K562 (cell line): ENCODE measurements around the gene NYAP1. TPM values are rescaled to one million over a fixed set of nuclear protein-coding genes. Genes with fewer than 3 reads are reported as not detected.

Source experiments
- ATAC-seq: fragments of 200-7000 bp; cut with Tn5 transposase; 3 replicates; pipeline ENCODE4 v1.9.1; 2020; ENCODE audit warnings: moderate library complexity
- BruUV-seq: library from RNA; stranded (reverse); fragments of 400-500 nt; replicated peaks from 2 replicates; lab custom pipeline; 2021; lab: Mats Ljungman, UMichigan
- CTCF ChIA-PET: fragments of 300-600 bp; formaldehyde crosslinking; extraction: SDS; loops from one replicate; lab custom pipeline; 2021; ENCODE audit warnings: low intra/inter-chr PET ratio; lab: Yijun Ruan, JAX
- POLR2A ChIA-PET: fragments of 300-600, 350-650 bp; sonication (Branson Sonifier 250); formaldehyde crosslinking; extraction: SDS; loops from one replicate; lab custom pipeline; 2021; ENCODE audit warnings: antibody characterized with exemption, inconsistent platforms; lab: Yijun Ruan, JAX
- DNase-seq, 4 experiments: peaks; one replicate each; pipeline versions ENCODE4 v3.0.0 to v3.0.0-alpha.2; 2011 to 2018; ENCODE audit warnings: low spot score in 3 of 4, mixed read lengths in 3 of 4; ENCODE audit errors: extremely low read depth in 1 of 4
- FAIRE-seq: peaks from 2 replicates; lab custom pipeline; 2011; peaks lifted over from hg19 to GRCh38; lab: Jason Lieb, UNC
- H2AFZ ChIP-seq: 2 replicates; pipeline ENCODE4 v1.6.0; 2011; ENCODE audit warnings: low read depth, low read length, control low read depth, inconsistent platforms
- H3K27ac ChIP-seq: fragments of 200-600 bp; 3 replicates; pipeline ENCODE4 v1.8.0; 2011; ENCODE audit warnings: low read depth, mild to moderate bottlenecking, control low read depth, inconsistent platforms, low read length, moderate library complexity, mixed read lengths; ENCODE audit errors: extremely low read depth
- H3K27me3 ChIP-seq, 2 experiments: fragments of 300-600 bp in 1 of 2; 2 replicates in 1 of 2; 3 replicates in 1 of 2; pipeline versions ENCODE4 v1.6.0 to v1.8.0; 2011; ENCODE audit warnings: inconsistent platforms in 2 of 2, low read length in 2 of 2, mild to moderate bottlenecking in 1 of 2, mixed read lengths in 1 of 2, moderate library complexity in 1 of 2; ENCODE audit not compliant: control insufficient read depth in 2 of 2, insufficient read depth in 2 of 2
- H3K36me3 ChIP-seq: fragments of 300-600 bp; 3 replicates; pipeline ENCODE4 v1.8.0; 2011; ENCODE audit warnings: mild to moderate bottlenecking, low read length, inconsistent platforms; ENCODE audit not compliant: control insufficient read depth, insufficient read depth
- H3K4me1 ChIP-seq, 2 experiments: fragments of 200-600 bp in 1 of 2; replicated peaks in 1 of 2; 2 replicates in 1 of 2; 3 replicates in 1 of 2; pipeline versions ENCODE4 v1.5.1 to v1.8.0; 2011; ENCODE audit warnings: inconsistent platforms in 2 of 2, low read length in 2 of 2, mild to moderate bottlenecking in 1 of 2, mixed read lengths in 1 of 2, moderate library complexity in 1 of 2; ENCODE audit not compliant: control insufficient read depth in 2 of 2, insufficient read depth in 2 of 2
- H3K4me2 ChIP-seq: 2 replicates; pipeline ENCODE4 v1.6.1; 2011; ENCODE audit warnings: low read length, control low read depth, inconsistent platforms, mixed read lengths; ENCODE audit not compliant: insufficient read depth
- H3K4me3 ChIP-seq: fragments of 200-600 bp; sonication (generic), shearing (Covaris generic); 2 replicates; pipeline ENCODE4 v1.5.1; 2016; ENCODE audit warnings: control low read depth, inconsistent platforms
- H3K79me2 ChIP-seq: fragments of 200-600 bp; 3 replicates; pipeline ENCODE4 v1.8.0; 2011; ENCODE audit warnings: low read length, inconsistent platforms; ENCODE audit not compliant: control insufficient read depth, insufficient read depth
- H3K9ac ChIP-seq, 2 experiments: 2 replicates each; pipeline versions ENCODE4 v1.6.0 to v1.6.1; 2011; ENCODE audit warnings: low read depth in 2 of 2, low read length in 2 of 2, control low read depth in 1 of 2, inconsistent platforms in 1 of 2, mild to moderate bottlenecking in 1 of 2, mixed read lengths in 1 of 2; ENCODE audit not compliant: insufficient read depth in 1 of 2
- H3K9me1 ChIP-seq: one replicate; pipeline ENCODE4 v1.6.0; 2011; ENCODE audit warnings: inconsistent platforms, mild to moderate bottlenecking, low read length, moderate library complexity; ENCODE audit not compliant: control insufficient read depth, insufficient read depth
- H3K9me3 ChIP-seq: replicated peaks from 2 replicates; pipeline ENCODE4 v1.5.1; 2011; ENCODE audit warnings: low read depth, low read length, inconsistent platforms; ENCODE audit not compliant: control insufficient read depth, insufficient read depth
- H4K20me1 ChIP-seq: replicated peaks from 2 replicates; pipeline ENCODE4 v1.6.1; 2011; ENCODE audit warnings: low read length, inconsistent platforms, mixed read lengths; ENCODE audit not compliant: control insufficient read depth, insufficient read depth
- KAT2B ChIP-seq: IDR thresholded peaks from one replicate; pipeline ENCODE4 v1.6.1; 2012; ENCODE audit warnings: low read depth, mild to moderate bottlenecking, control low read depth, inconsistent platforms, low read length, moderate library complexity
- KHSRP ChIP-seq: fragments of 450-650 bp; IDR thresholded peaks from 2 replicates; pipeline ENCODE4 v1.6.1; 2017
- MXI1 ChIP-seq: IDR thresholded peaks from 2 replicates; pipeline ENCODE4 v1.6.1; 2011; ENCODE audit warnings: low read depth, mild to moderate bottlenecking, improper control_type of control experiment, low read length
- POLR2H ChIP-seq: IDR thresholded peaks from 2 replicates; pipeline ENCODE4 v1.6.1; 2016; ENCODE audit warnings: missing genetic modification characterization, low read depth, mild to moderate bottlenecking, control low read depth, missing compliant biosample characterization, moderate library complexity
- PRPF4 ChIP-seq: fragments of 200-400 bp; formaldehyde crosslinking; IDR thresholded peaks from one replicate; pipeline ENCODE4 v1.6.1; 2017; ENCODE audit warnings: low read length, low read depth, mild to moderate bottlenecking; ENCODE audit not compliant: insufficient read depth, poor library complexity, severe bottlenecking
- SREBF2 ChIP-seq: sonication (generic); formaldehyde crosslinking; IDR thresholded peaks from 2 replicates; pipeline ENCODE4 v1.4.0; 2020; ENCODE audit warnings: mild to moderate bottlenecking, missing genetic modification reagents
- ZBTB2 ChIP-seq: fragments of 450-650 bp; IDR thresholded peaks from 2 replicates; pipeline ENCODE4 v1.6.1; 2016; ENCODE audit warnings: antibody characterized with exemption
- ZBTB33 ChIP-seq: sonication (generic); formaldehyde crosslinking; IDR thresholded peaks from 2 replicates; pipeline ENCODE4 v1.8.1; 2023; ENCODE audit warnings: mild to moderate bottlenecking, missing genetic modification reagents
- ZFP91 ChIP-seq: sonication (generic); formaldehyde crosslinking; IDR thresholded peaks from 2 replicates; pipeline ENCODE4 v1.8.0; 2022; ENCODE audit warnings: mild to moderate bottlenecking, missing genetic modification reagents
- ZNF395 ChIP-seq: fragments of 200-800 bp; sonication (Bioruptor generic); IDR thresholded peaks from 2 replicates; pipeline ENCODE4 v1.6.1; 2017; ENCODE audit warnings: missing genetic modification characterization, missing compliant biosample characterization
- WGBS: fragments of 100-300 bp; shearing (Covaris generic); methylation state at CpG from one replicate; pipeline ENCODE4 v1.1.6; 2016; ENCODE audit warnings: low coverage, mixed read lengths; ENCODE audit not compliant: insufficient coverage; ENCODE audit errors: missing lambda C conversion rate; 5-methylcytosine and 5-hydroxymethylcytosine counted together
- in situ Hi-C: fragments of 300-500 bp; cut with MboI; formaldehyde crosslinking; loops from 4 replicates; pipeline ENCODE4 v1.15.0; 2018; ENCODE audit warnings: inconsistent platforms, mixed read lengths
- intact Hi-C: fragments of 100-400 bp; cut with micrococcal nuclease; formaldehyde crosslinking; loops from 2 replicates; pipeline ENCODE4 v1.14.2; 2022
- polyA plus RNA-seq, 8 experiments: library from polyadenylated mRNA; depleted of rRNA in 4 of 8; stranded (reverse) in 5 of 8; unstranded in 3 of 8; fragments of >200 nt; fragmentation: Nextera tagmentation in 2 of 8; fragmentation: Illumina TruSeq in 1 of 8; extraction: Ambion mirVana in 2 of 8; extraction: Trizol in 1 of 8; gene quantifications; 2 replicates each; pipeline versions ENCODE4 v1.2.1 to v1.2.3, GENCODE V29; 2011 to 2014; ENCODE audit warnings: inconsistent platforms in 1 of 8, missing spikeins in 1 of 8
- total RNA-seq, 7 experiments: library from RNA; depleted of rRNA in 6 of 7; stranded (reverse); fragments of >200 nt in 6 of 7; fragmentation: Illumina TruSeq in 2 of 7; extraction: Trizol in 2 of 7; gene quantifications; 2 replicates each; pipeline versions ENCODE4 v1.2.1 to v1.2.3, GENCODE V29; 2011 to 2021; ENCODE audit warnings: low replicate concordance in 1 of 7

NYAP1 gene
- total and polyA plus RNA-seq, 9 of the 15 experiments (the other 6 are each of a cell fraction or from before 2014, with no cell fraction given), result 0.11 to 0.88 (median 0.22) TPM; not detected in 2

- TF ChIP-seq ZNF395 (CRISPR knock-in tag) (peak; percentile 54; the same call in 1 of the 2 replicates), POLR2H (tag) (no peak), MXI1 (no peak), ZFP91 (CRISPR knock-in tag) (0 out of 2 replicates have a peak, but pooled peaks have one; percentile 19)
These were observed 55.8 kb downstream of the NYAP1 start (continued) for GRCh38 chr7:100539436-100540006.

- Histone ChIP-seq H3K27me3 (no peaks in the 10 kb centered on the region), H3K36me3 (no peaks in the 10 kb centered on the region; the same call in 2 of the 3 replicates), H3K9ac (peak overlapping the region; percentile 51 to 92; a peak in 2 of 4 replicates), H3K9me3 (no peaks in the 10 kb centered on the region), H4K20me1 (no peaks in the 10 kb centered on the region; the same call in 1 of the 2 replicates), H3K4me2 (peak overlapping the region; percentile 81), H3K4me1 (peaks cover 29 to 40% of the 10 kb centered on the region in 2 experiments), H3K27ac (no peak overlapping the region), H2AFZ (no peak overlapping the region), H3K4me3 (peak overlapping the region; percentile 87), H3K79me2 (peaks cover 46% of the 10 kb centered on the region), H3K9me1 (no peaks in the 10 kb centered on the region)
- BruUV-seq, result TSS peak; percentile 53
- CTCF ChIA-PET, result no interaction called here
- POLR2A ChIA-PET, result interaction anchor here (1.0 kb wide), 1 partner anchor 10 kb away, joined by 3 read pairs; no protein-coding TSS in a partner anchor
- DNase-seq (no peak), FAIRE-seq (no peak), ATAC-seq (no peak)
- WGBS, result 41% methylated on average over 6 of the region's 6 CpGs
- in situ Hi-C loops (no loop called here), intact Hi-C loops (no loop called here)
- TF ChIP-seq KAT2B (no peak), SREBF2 (no peak), KHSRP (no peak), ZBTB33 (CRISPR knock-in tag) (no peak), ZBTB2 (no peak), PRPF4 (no peak)
These were observed 56.5 kb downstream of the NYAP1 start for GRCh38 chr7:100540073-100540723.
